Iris pigment epithelial cell (primary cell): ENCODE results near the gene SCAMP4.

ENCODE experiments used
- DNase-seq: peaks from one replicate; pipeline ENCODE4 v3.0.0-alpha.2; 2011; ENCODE audit warnings: low read depth

Gene SCAMP4

GRCh38 chr19:1912760-1913505 is 7.7 kb downstream of the SCAMP4 start:
- DNase-seq = no peak

GRCh38 chr19:1913781-1914577 is 8.8 kb downstream of the SCAMP4 start:
- no peak for DNase-seq

- no peak for DNase-seq
Observed at GRCh38 chr19:1914826-1915341, 9.7 kb downstream of the SCAMP4 start.

- no peak for DNase-seq
Observed at GRCh38 chr19:1917146-1917545, 11.9 kb downstream of the SCAMP4 start.

GRCh38 chr19:1917926-1918325 is 12.7 kb downstream of the SCAMP4 start:
- no peak for DNase-seq

- no peak for DNase-seq
Observed at GRCh38 chr19:1918975-1919374, 13.8 kb downstream of the SCAMP4 start.

- DNase-seq = no peak
Observed at GRCh38 chr19:1920644-1921043, 15.4 kb downstream of the SCAMP4 start.

GRCh38 chr19:1921326-1921725 is 16.1 kb downstream of the SCAMP4 start:
- no peak for DNase-seq

GRCh38 chr19:1921825-1922224 is 16.6 kb downstream of the SCAMP4 start:
- no peak for DNase-seq

- DNase-seq = no peak
Observed at GRCh38 chr19:1922803-1923202, 17.6 kb downstream of the SCAMP4 start.

- DNase-seq = no peak
Observed at GRCh38 chr19:1923319-1923718, 18.1 kb downstream of the SCAMP4 start.

- DNase-seq = no peak
Observed at GRCh38 chr19:1924320-1924961, 19.2 kb downstream of the SCAMP4 start.

GRCh38 chr19:1925544-1925943 is 20.3 kb downstream of the SCAMP4 start:
- DNase-seq = no peak

GRCh38 chr19:1929021-1929742 is 24.0 kb downstream of the SCAMP4 start:
- DNase-seq = peak; percentile 64

GRCh38 chr19:1931445-1931844 is 26.2 kb downstream of the SCAMP4 start:
- no peak for DNase-seq

- no peak for DNase-seq
Observed at GRCh38 chr19:1932395-1932794, 27.2 kb downstream of the SCAMP4 start.

GRCh38 chr19:1933244-1933643 is 28.0 kb downstream of the SCAMP4 start:
- no peak for DNase-seq

- no peak for DNase-seq
Observed at GRCh38 chr19:1933942-1934341, 28.7 kb downstream of the SCAMP4 start.

GRCh38 chr19:1935484-1936208 is 30.4 kb downstream of the SCAMP4 start:
- DNase-seq = peak; percentile 51

GRCh38 chr19:1936430-1936829 is 31.2 kb downstream of the SCAMP4 start:
- no peak for DNase-seq

GRCh38 chr19:1936916-1937610 is 31.9 kb downstream of the SCAMP4 start:
- no peak for DNase-seq
